IPS-20b (cell line): Measurements from ENCODE around the gene ACSS3.

Source experiments
- H3K27ac ChIP-seq: one replicate; pipeline ENCODE4 v1.5.1; 2013; ENCODE audit warnings: low read length
- H3K27me3 ChIP-seq: 2 replicates; pipeline ENCODE4 v1.6.1; 2013; ENCODE audit warnings: mild to moderate bottlenecking, low read length, inconsistent platforms; ENCODE audit not compliant: insufficient read depth
- H3K36me3 ChIP-seq: 2 replicates; pipeline ENCODE4 v1.6.1; 2013; ENCODE audit warnings: low read depth, mild to moderate bottlenecking, inconsistent platforms, low read length, moderate library complexity; ENCODE audit not compliant: insufficient read depth
- H3K4me1 ChIP-seq: 2 replicates; pipeline ENCODE4 v1.6.1; 2013; ENCODE audit warnings: mild to moderate bottlenecking, control low read depth, inconsistent platforms, low read length, moderate library complexity; ENCODE audit not compliant: insufficient read depth
- H3K4me3 ChIP-seq: 2 replicates; pipeline ENCODE4 v1.5.1; 2013; ENCODE audit warnings: mild to moderate bottlenecking, low read length, inconsistent platforms
- H3K9ac ChIP-seq: 2 replicates; pipeline ENCODE4 v1.6.1; 2013; ENCODE audit warnings: low read depth, mild to moderate bottlenecking, inconsistent platforms, low read length, moderate library complexity
- H3K9me3 ChIP-seq: 2 replicates; pipeline ENCODE4 v1.6.1; 2013; ENCODE audit warnings: mild to moderate bottlenecking, low read depth, low read length, inconsistent platforms; ENCODE audit not compliant: insufficient read depth

ACSS3 gene

GRCh38 chr12:81080431-81080983 lies 2.6 kb downstream of the ACSS3 start:
- Histone ChIP-seq H3K27ac (no peak overlapping the region), H3K36me3 (no peaks in the 10 kb centered on the region), H3K4me1 (peaks cover 53% of the 10 kb centered on the region), H3K9ac (peak overlapping the region; percentile 9; the same call in 1 of the 2 replicates), H3K4me3 (peak overlapping the region; percentile 82; the same call in 1 of the 2 replicates), H3K9me3 (no peaks in the 10 kb centered on the region), H3K27me3 (no peaks in the 10 kb centered on the region)

DNA sequence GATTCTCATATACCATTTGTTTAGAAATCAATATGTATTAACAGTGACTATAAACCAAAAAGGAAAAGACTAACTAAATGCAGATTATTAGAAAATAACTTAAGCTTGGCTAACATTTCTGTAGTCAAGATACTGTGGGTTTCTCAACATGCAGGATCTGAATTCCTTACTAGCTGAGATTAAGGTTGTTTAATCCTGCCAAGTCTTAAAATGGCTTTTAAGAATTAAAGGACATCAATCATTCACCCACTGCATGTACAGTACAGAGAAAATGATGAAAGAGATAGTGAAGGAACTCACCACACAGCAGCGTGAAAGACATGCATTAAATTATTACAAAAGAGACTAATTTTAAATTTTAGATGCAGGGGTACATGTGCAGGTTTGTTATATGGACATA lies 3.8 kb downstream of the ACSS3 start:
- peaks cover 62% of the 10 kb centered on the region for H3K4me1 ChIP-seq

GRCh38 chr12:81083018-81083417 lies 5.1 kb downstream of the ACSS3 start:
- H3K27me3 ChIP-seq = no peaks in the 10 kb centered on the region
- no peak overlapping the region; the same call in 1 of the 2 replicates for H3K9ac ChIP-seq
- peak overlapping the region; percentile 28; the same call in 1 of the 2 replicates for H3K4me3 ChIP-seq
- H3K9me3 ChIP-seq = no peaks in the 10 kb centered on the region
- H3K27ac ChIP-seq = peak overlapping the region; percentile 57
- peaks cover 59% of the 10 kb centered on the region for H3K4me1 ChIP-seq
- H3K36me3 ChIP-seq = no peaks in the 10 kb centered on the region

More for the DNA sequence above, 3.8 kb downstream of the ACSS3 start:
- H3K4me3 ChIP-seq = no peak overlapping the region
- H3K9me3 ChIP-seq = no peaks in the 10 kb centered on the region
- H3K27ac ChIP-seq = no peak overlapping the region
- no peaks in the 10 kb centered on the region for H3K36me3 ChIP-seq
- no peaks in the 10 kb centered on the region for H3K27me3 ChIP-seq
- H3K9ac ChIP-seq = no peak overlapping the region

DNA sequence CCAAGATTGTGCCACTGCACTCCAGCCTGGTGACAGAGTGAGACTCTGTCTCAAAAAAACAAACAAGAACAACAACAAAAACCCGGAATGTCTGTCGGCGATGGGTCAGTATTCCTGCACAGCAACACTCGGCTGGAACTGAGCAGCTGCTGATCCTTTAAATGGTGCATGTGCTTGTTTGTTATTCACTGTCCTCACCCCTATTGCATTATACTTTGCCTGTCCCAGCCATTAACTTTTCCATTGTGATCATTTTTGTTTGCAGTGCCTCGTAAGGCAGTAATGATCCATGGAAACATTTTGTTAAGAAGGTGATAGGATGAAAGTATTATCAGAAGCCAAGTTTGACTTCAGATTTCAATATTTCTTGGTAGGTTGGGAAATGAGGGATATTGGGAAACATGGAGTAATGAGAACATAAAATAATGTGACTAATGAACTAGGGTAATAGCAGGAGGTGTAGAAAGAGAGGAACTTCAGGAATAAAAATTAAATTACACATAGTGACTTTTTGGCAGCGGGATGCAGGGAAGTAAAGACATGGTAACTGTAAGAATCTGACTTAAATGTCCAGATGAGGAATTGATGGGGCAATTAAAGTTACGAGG lies 6.1 kb downstream of the ACSS3 start:
- peaks cover 57% of the 10 kb centered on the region for H3K4me1 ChIP-seq
- H3K4me3 ChIP-seq = no peak overlapping the region
- no peaks in the 10 kb centered on the region for H3K36me3 ChIP-seq
- H3K9me3 ChIP-seq = no peaks in the 10 kb centered on the region
- H3K27me3 ChIP-seq = no peaks in the 10 kb centered on the region
- H3K9ac ChIP-seq = no peak overlapping the region; the same call in 1 of the 2 replicates
- H3K27ac ChIP-seq = no peak overlapping the region

DNA sequence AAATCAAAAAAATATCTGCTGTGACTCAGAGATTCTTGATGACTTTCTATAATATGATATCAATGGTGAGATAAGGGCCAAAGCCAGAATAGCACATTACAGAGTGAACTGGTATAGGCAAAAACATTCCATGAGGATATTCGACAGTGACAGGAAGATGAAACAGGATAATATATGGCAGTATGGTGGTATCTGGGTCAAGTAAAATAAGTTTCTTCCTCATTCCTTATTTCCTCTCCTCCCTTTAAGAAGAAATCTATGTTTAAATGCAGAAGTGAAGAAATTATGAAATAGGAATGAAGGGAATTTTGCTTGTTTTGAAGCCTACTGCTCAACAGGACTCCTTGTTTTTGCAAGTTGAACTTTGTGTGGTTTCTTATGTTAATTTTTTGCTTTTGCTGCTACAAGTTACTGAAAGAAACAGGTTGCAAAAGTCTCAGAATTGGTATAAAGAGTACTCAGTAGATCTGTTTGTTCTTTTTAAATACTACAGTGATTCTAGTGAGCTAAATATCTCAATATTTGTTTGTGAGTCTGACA lies 7.0 kb downstream of the ACSS3 start:
- Histone ChIP-seq H3K9ac (peak overlapping the region; percentile 30; the same call in 1 of the 2 replicates), H3K27ac (no peak overlapping the region), H3K4me1 (peaks cover 55% of the 10 kb centered on the region)

DNA sequence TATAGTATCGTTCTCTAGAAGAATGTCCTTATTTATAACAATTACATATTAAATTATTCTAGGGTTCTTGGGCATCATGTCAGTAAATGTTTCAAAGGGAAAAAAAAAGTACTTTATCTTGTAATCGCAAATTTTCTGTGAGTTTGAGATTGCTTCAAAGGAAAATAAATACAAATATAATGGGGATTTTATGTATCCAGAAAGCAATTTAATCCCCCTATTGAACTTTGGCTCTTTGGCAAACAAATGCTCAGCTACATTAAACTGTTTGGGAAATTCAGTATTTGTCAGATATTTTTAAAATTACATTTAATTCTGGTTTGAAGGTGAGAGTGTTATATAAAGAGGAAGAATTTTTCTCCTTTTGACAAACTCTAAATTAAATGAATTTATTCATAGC lies 8.0 kb downstream of the ACSS3 start:
- Histone ChIP-seq H3K4me3 (no peak overlapping the region), H3K4me1 (peaks cover 58% of the 10 kb centered on the region), H3K9ac (peak overlapping the region; percentile 30; the same call in 1 of the 2 replicates), H3K9me3 (no peaks in the 10 kb centered on the region), H3K27ac (no peak overlapping the region), H3K27me3 (no peaks in the 10 kb centered on the region), H3K36me3 (no peaks in the 10 kb centered on the region)

More for the DNA sequence above, 7.0 kb downstream of the ACSS3 start:
- Histone ChIP-seq H3K27me3 (no peaks in the 10 kb centered on the region), H3K36me3 (no peaks in the 10 kb centered on the region), H3K9me3 (no peaks in the 10 kb centered on the region), H3K4me3 (peak overlapping the region; percentile 11; the same call in 1 of the 2 replicates)

GRCh38 chr12:81086342-81086741 lies 8.5 kb downstream of the ACSS3 start:
- H3K27ac ChIP-seq = no peak overlapping the region
- no peak overlapping the region; the same call in 1 of the 2 replicates for H3K9ac ChIP-seq
- no peaks in the 10 kb centered on the region for H3K9me3 ChIP-seq
- no peaks in the 10 kb centered on the region for H3K27me3 ChIP-seq
- H3K4me3 ChIP-seq = no peak overlapping the region
- no peaks in the 10 kb centered on the region for H3K36me3 ChIP-seq
- H3K4me1 ChIP-seq = peaks cover 58% of the 10 kb centered on the region

- H3K4me1 ChIP-seq = peaks cover 44% of the 10 kb centered on the region
- no peak overlapping the region for H3K4me3 ChIP-seq
- no peaks in the 10 kb centered on the region for H3K36me3 ChIP-seq
- H3K27me3 ChIP-seq = no peaks in the 10 kb centered on the region
- H3K27ac ChIP-seq = no peak overlapping the region
- no peak overlapping the region for H3K9ac ChIP-seq
- no peaks in the 10 kb centered on the region for H3K9me3 ChIP-seq
Observed at GRCh38 chr12:81088221-81088620, 10.3 kb downstream of the ACSS3 start.

DNA sequence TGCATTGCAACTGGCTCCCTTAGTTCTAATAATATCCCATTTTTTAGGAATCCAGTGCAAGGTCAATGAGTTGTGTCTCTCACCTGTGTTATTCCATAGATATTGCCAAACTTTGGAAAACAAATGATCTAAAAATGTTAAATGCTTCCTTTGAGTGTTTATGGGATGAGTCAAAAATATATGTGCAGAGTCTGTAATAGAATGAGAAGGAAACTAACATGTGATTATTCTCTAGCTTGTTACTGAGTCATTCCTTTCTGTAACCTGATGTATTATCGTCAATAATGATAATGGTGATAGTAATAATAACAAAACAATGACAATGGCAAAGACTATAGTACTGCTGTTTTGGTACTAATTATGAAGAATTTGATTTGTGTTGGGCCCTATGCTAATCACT lies 11.5 kb downstream of the ACSS3 start:
- no peaks in the 10 kb centered on the region for H3K9me3 ChIP-seq
- H3K36me3 ChIP-seq = no peaks in the 10 kb centered on the region
- H3K4me1 ChIP-seq = peaks cover 35% of the 10 kb centered on the region

GRCh38 chr12:81092053-81092452 lies 14.2 kb downstream of the ACSS3 start:
- Histone ChIP-seq H3K9me3 (no peaks in the 10 kb centered on the region), H3K4me1 (peaks cover 18% of the 10 kb centered on the region), H3K4me3 (no peak overlapping the region), H3K27me3 (no peaks in the 10 kb centered on the region), H3K27ac (no peak overlapping the region), H3K9ac (no peak overlapping the region), H3K36me3 (no peaks in the 10 kb centered on the region)

More for the DNA sequence above, 11.5 kb downstream of the ACSS3 start:
- H3K4me3 ChIP-seq = no peak overlapping the region
- H3K27ac ChIP-seq = no peak overlapping the region
- no peaks in the 10 kb centered on the region for H3K27me3 ChIP-seq
- no peak overlapping the region for H3K9ac ChIP-seq

GRCh38 chr12:81094718-81095360 lies 17.0 kb downstream of the ACSS3 start:
- Histone ChIP-seq H3K27ac (no peak overlapping the region), H3K4me1 (peaks cover 11% of the 10 kb centered on the region; the same call in 1 of the 2 replicates), H3K36me3 (no peaks in the 10 kb centered on the region), H3K9me3 (no peaks in the 10 kb centered on the region), H3K27me3 (no peaks in the 10 kb centered on the region), H3K9ac (no peak overlapping the region), H3K4me3 (no peak overlapping the region)
